Activated effector memory CD4-positive, alpha-beta T cell treated with Interleukin-2 at 50 U/mL for 16 hours (primary cell): ENCODE results near the gene LGALS7.
"Not testable (repeated sequence)": the region's sequence is repeated elsewhere in the genome, so short reads cannot be mapped to it uniquely, and the experiment has no call there.

Experiments used
- DNase-seq: peaks from one replicate; pipeline ENCODE4 v3.0.0-alpha.2; 2020

Gene LGALS7

GRCh38 chr19:38773469-38774177 lies at the start of gene LGALS7:
Gene LGALS7, minus strand, starts transcription at chr19:38773517. Its CDS starts 25 bp downstream, at chr19:38773492.
- DNase-seq, result no peak

- not testable (repeated sequence) for DNase-seq
Measured at GRCh38 chr19:38821230-38821825, 48.0 kb upstream of the LGALS7 start.

- DNase-seq, result no peak
Measured at GRCh38 chr19:38819231-38819920, 46.1 kb upstream of the LGALS7 start.

DNA sequence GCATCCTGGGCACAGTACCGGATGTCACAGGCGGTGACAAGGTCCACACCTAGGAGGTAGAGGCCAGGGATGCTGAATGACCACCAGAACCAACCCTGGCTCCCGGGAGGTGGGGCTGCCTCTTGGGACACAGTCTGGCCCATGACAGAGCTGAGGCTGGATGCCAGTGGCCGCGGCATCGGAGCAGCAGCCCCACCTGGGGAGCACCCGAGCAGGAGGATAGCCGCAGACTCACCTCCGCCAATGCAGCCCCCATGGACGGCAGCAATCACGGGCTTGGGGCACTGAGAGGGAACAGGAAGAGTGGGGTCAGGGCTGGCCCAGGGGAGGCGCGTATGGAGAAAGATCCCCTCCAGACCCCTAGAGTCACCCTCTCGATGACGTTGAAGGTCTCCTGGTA lies 43.8 kb upstream of the LGALS7 start:
- DNase-seq, result no peak

DNA sequence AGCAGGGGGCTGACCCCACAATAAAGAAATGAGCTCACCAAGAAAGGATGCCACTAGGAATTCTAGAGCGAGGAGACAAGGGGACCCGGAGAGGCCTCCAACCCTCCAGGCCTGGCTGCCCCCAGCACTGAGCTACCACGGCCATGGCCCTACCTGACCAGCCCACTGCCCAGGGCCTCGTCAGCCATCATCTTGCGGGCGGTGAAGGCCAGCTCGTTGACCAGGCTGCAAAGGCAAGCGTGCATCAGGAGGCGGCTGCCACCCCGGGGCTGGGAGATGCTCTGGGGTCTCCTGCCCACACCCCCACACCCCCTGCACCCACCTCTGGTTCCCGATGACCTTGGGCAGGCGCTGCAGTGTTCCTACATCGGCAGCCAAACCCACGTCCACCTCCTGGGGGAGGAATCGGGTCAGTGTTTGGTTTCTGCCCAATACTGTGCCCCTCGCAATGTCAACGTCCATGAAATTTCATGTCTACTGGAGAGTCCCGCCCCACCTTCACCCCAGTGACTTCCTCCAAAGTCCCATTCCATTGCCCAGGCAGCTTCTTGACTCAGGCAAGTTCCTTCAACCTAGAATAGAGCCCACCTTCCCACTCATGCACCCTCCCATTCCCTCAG lies 42.9 kb upstream of the LGALS7 start:
- DNase-seq, result no peak

GRCh38 chr19:38815059-38816001 lies 42.0 kb upstream of the LGALS7 start:
- DNase-seq, result no peak

- DNase-seq, result not testable (repeated sequence)
Measured at GRCh38 chr19:38813932-38814331, 40.6 kb upstream of the LGALS7 start.

- DNase-seq, result no peak
Measured at GRCh38 chr19:38813323-38813722, 40.0 kb upstream of the LGALS7 start.

DNA sequence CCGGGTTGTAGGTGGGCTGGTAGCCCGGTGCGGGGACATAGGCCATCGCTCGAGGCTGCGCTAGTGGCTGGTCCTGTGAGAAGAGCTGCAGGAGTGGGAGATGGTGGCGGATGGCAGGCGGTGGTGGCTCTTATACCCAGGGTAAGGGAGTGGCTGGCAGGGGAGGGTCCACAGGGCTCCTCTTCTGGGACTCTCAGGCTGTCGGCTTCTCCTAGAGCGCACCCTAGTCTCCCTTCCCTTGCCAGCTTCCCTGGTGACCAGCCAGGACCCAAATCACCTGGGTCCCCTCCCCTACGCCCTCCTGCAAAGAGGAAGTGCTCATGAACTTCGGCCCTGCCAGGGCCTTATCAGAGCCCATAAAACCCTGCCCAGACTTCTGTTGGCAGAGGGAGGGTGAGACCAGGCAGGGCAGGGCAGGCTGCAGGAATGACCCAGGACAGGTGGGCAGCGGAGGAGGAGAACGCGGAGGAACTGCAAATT lies 39.6 kb upstream of the LGALS7 start, which contains the start of gene LGALS4:
Gene LGALS4 (minus strand): TSS at position 105 of the 480 bp plus-strand sequence. CDS start 59 bp downstream, at position 46.
- DNase-seq, result no peak

GRCh38 chr19:38812009-38812840 lies 38.9 kb upstream of the LGALS7 start:
- DNase-seq, result no peak

DNA sequence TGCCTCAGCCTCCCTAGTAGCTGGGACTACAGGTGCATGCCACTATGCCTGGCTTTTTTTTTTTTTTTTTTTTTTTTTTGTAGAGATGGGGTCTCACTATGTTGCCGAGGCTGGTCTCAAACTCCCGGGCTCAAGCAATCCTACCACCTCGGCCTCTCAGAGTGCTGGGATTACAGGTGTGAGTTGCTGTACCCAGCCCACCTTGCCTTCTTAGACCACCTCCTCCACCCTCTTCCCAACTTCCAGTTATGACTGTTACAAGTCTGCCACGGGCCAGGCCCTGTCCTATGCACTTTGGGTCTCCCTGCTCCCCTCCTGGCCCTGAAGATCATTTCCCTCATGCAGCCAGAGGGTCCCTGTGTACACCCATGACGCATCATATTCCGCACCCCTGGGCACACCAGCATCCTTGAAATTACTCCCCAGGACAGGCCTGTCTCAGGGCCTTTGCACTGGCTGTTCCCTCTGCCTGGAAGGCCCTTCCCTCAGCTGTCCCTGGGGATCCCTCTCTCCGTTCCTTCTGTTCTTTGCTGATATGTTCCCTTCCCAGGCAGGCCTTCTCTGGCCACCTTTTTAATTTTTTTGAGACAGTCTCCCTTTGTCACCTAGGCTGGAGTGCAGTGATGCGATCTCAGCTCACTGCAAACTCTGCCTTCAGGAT lies 36.4 kb upstream of the LGALS7 start:
- no peak for DNase-seq

DNA sequence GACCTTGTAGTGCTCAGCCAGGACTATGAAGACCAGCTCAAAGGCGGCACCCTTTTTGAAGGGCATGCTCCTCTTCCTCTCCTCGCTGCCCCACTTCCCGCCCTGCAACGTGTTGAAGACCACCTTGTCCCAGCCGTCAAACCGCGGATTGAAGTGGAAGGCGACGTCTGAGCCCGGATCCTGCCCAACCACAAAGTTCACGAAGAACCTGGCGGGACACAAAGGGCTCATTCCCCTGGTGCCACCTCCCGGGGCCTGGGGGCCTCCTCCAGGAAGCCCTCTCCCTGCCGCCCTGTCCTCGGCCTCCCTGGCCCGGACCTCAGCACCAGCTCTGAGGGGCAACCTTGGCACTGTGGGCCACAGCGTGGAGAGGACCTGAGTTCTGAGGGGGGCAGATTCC lies 35.4 kb upstream of the LGALS7 start:
- no peak for DNase-seq

DNA sequence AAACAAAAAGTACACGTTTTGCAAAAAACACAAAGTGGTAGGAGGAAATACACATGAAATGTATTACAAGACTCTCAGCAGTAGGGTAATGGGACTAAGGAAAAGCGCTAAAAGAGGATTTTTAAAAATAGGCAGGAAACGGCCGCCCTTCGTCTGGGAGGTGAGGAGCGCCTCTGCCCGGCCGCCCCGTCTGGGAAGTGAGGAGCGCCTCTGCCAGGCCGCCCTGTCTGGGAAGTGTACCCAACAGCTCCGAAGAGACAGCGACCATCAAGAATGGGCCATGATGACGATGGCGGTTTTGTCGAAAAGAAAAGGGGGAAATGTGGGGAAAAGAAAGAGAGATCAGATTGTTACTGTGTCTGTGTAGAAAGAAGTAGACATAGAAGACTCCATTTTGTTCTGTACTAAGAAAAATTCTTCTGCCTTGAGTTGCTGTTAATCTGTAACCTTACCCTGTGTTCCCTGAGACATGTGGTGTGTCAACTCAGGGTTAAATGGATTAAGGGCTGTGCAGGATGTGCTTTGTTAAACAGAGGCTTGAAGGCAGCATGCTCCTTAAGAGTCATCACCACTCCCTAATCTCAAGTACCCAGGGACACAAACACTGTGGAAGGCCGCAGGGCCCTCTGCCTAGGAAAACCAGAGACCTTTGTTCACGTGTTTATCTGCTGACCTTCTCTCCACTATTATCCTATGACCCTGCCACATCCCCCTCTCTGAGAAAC lies 34.2 kb upstream of the LGALS7 start:
- DNase-seq, result not testable (repeated sequence)

- DNase-seq, result no peak
Measured at GRCh38 chr19:38806371-38806770, 33.1 kb upstream of the LGALS7 start.

GRCh38 chr19:38805180-38805579 lies 31.9 kb upstream of the LGALS7 start:
- DNase-seq, result no peak

DNA sequence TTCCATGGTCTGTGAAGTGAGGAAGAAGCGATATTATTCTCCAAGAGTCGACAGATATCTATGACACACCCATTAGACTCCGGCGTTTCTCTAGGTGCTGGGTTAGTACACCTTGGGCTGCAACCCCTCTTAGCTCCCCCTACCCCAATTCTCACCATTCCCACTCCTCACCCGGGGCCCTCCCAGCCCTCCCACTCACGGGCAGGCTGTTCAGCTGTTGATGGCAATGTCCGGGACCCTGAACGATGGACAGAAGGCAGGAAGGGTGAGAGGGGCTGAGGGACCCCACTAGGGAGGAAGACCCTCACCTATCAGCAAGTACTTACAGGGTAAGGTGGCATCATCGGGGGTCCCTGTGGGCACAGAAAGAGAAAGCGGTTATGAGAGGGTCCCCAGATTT lies 30.2 kb upstream of the LGALS7 start:
- no peak for DNase-seq

DNA sequence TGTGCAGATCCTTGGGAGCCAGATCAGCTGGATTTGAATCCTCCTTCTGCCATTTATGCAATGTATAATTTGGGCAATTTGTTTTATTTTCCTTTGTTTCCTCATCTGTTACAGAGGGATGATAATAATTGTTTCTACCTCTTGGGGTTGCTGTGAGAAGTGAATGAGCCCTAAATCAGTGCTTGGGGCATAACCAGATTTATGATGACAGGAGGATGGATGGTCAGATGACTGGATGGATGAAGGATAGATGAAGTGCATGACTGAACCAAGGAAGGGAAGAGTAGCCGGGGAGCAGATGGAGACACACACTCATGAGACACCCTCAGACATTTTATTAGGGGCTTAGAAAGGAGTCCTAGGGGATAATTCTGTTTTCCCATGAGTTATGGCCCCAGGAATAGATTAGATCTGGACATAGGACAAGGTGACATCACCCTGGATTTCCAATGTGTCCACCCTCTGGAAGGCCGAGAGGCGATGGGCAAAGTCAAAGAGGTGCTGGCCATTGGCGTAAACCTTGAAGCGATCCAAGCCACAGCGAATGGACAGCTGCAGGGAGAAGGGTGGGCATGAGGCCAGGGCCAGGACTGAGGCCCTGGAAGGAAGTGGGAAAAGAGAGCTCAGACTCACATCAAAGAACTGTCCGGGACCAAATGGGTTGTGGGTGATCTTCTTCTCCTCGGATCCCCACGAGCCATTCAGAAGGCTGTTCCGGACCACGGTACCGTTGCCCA lies 28.2 kb upstream of the LGALS7 start:
- no peak for DNase-seq

DNA sequence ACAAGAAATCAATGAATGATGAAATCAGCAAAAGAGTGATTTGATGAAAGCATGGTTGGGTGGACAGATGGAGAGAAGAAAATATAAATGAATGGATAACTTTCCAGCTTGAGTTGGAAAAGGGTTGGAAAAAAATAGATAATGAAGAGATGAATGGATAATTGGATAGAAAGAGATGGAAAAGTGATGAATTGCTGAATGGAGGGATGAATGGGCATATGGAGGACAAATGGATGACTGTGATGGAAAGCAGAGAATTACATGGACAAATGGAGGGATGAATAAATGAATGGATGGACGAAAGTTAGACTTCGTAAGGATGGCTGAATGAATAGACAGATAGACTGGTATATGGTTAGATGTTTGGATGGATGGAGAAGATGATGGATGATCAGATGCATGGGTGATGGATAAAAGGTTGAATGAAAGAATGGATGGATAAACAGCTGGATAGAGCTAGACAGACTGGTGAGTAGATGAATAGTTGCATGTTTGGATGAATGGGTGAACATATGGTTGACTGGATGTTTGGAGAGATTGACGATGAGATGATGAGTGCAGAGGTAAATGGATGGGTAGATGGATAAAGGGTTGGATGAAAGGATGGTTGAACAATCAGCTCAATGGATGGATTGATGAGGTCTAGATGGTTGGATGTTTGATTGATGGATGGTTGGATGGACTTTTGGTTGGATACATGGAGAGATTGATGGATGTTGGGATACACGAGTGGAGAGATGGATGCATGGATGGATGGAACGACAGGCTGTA lies 27.4 kb upstream of the LGALS7 start:
- DNase-seq, result no peak
